ENCODE data around the gene FRMPD2. TPM values are rescaled to one million over a fixed set of nuclear protein-coding genes. Genes with fewer than 3 reads are reported as not detected.

FRMPD2 gene
- total and polyA plus RNA-seq, 2 experiments from 2014 or later, result not detected

- Mint-ChIP-seq H3K4me3 (no peak overlapping the region), H3K4me1 (peaks cover 14% of the 10 kb centered on the region; the same call in 2 of the 3 replicates), H3K27ac (no peak overlapping the region), H3K9me3 (no peaks in the 10 kb centered on the region), H3K36me3 (ENCODE audit: low read depth) (no peaks in the 10 kb centered on the region; the same call in 2 of the 3 replicates), H3K27me3 (ENCODE audit: insufficient read depth, low read depth, poor library complexity) (no peaks in the 10 kb centered on the region)
- H3K27ac ChIP-seq (ENCODE audit: low read depth), result no peak overlapping the region
- DNase-seq (ENCODE audit: low spot score) (no peak), ATAC-seq (no peak)
- H3K9me2 ChIP-seq (ENCODE audit: insufficient read depth), result no peaks in the 10 kb centered on the region
- no peak overlapping the region for H2AFZ ChIP-seq
- no peaks in the 10 kb centered on the region for H3F3A ChIP-seq (replicated peaks; ENCODE audit: low read depth)
- H3K4me2 ChIP-seq, result no peak overlapping the region
- H3K36me3 ChIP-seq (ENCODE audit: insufficient read depth), result no peaks in the 10 kb centered on the region
- H3K4me1 ChIP-seq (ENCODE audit: insufficient read depth), result peaks cover 8% of the 10 kb centered on the region
- no peak for TF ChIP-seq ZNF331 (CRISPR knock-in tag; IDR thresholded peaks at IDR 0.05; ENCODE audit: low read depth)
- no peak for TF ChIP-seq CREB1 (CRISPR knock-in tag; IDR thresholded peaks at IDR 0.05; ENCODE audit: low read depth)
- no peak for TF ChIP-seq CTCF (conservative IDR thresholded peaks at IDR 0.05; ENCODE audit: low read depth in 2 of 2)
- TF ChIP-seq JUNB (IDR thresholded peaks at IDR 0.05; ENCODE audit: unreplicated experiment), result no peak
- TF ChIP-seq ZNF462 (CRISPR knock-in tag; IDR thresholded peaks at IDR 0.05), result no peak
- no peak for TF ChIP-seq STAT1 (IDR thresholded peaks at IDR 0.05; ENCODE audit: unreplicated experiment)
- no peak for TF ChIP-seq ETS1 (IDR thresholded peaks at IDR 0.05)
- no peak for TF ChIP-seq REST (IDR thresholded peaks at IDR 0.05; ENCODE audit: unreplicated experiment)
- TF ChIP-seq NANOG (IDR thresholded peaks at IDR 0.05; ENCODE audit: borderline replicate concordance), result no peak
- TF ChIP-seq ZNF114 (CRISPR knock-in tag; IDR thresholded peaks at IDR 0.05), result no peak
- no peak for TF ChIP-seq EZH2 (IDR thresholded peaks at IDR 0.05; ENCODE audit: low read depth, unreplicated experiment)
- TF ChIP-seq EZH2phosphoT487 (IDR thresholded peaks at IDR 0.05; ENCODE audit: unreplicated experiment), result no peak
- TF ChIP-seq POLR2AphosphoS5 (IDR thresholded peaks at IDR 0.05; ENCODE audit: low read depth), result no peak
- H3K79me2 ChIP-seq (replicated peaks; ENCODE audit: insufficient read depth), result peaks cover 98% of the 10 kb centered on the region
- peaks cover 27% of the 10 kb centered on the region for H4K20me1 ChIP-seq (replicated peaks; ENCODE audit: insufficient read depth)
- no peak overlapping the region for H3K4me3 ChIP-seq
- no peaks in the 10 kb centered on the region for H3K27me3 ChIP-seq (ENCODE audit: insufficient read depth)
Measured at GRCh38 chr10:48316236-48316635, 41.7 kb upstream of the FRMPD2 start.

Data from GM23338 (cell line).